Measurements from ENCODE around the gene MMAA. TPM values are rescaled to one million over a fixed set of nuclear protein-coding genes. Genes with fewer than 3 reads are reported as not detected.

Gene MMAA
- total and polyA plus RNA-seq, 4 donors: 6.5 to 14.0 (median 8.9) TPM

DNA sequence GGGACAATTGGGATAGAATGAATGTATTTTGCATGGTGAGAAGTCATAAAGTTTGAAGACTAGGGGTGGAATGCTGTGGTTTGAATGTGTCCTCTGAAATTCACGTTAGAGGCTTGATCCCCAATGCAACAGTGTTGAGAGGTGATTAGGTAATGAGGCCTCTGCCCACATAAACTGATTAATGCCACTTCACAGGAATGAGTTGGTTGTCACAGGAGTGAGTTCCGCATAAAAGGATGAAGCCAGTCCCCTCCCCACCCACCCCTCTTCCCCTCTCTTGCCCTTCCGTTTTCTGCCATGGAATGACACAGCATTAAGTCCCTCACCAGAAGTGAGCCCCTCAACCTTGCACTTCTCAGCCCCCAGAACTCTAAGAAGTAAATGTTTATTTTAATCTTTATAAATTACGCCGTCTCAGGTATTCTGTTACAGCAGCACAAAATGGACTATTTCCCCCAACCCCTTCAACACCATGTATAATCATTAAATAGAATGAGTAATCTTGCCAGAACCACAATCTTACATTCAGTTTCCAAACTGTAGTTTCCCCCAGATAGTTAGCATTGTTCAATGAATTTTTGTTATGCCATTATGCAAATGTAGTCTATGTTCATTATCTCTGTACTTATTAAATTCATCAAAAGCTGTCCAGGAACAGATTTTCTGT, 5.5 kb upstream of the MMAA start:
- no peak for ATAC-seq (ENCODE audit: insufficient read depth, low FRiP score)
- 43 to 57% methylated on average over 5 of the region's 5 CpGs for WGBS, 2 donors

DNA sequence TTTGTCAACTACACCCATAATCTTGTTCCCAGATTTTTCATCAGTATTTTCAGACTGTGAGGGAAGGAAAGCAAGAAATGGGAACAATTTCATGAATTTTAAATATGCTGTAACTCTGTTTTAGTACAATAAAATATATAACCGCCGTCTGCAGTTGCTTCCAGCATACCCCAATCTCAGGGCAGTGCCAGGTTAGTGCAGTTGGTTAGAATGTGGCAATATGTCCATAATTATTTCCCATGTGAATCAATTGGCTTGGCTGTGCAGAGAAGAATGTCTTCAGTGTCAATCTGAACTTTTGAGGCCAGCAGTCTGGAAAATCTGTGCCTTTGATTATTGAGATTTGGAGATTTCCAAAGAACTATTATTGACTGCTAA, 5.0 kb upstream of the MMAA start:
- Histone ChIP-seq H3K27me3 (ENCODE audit: control insufficient read depth in 3 of 3, insufficient read depth in 3 of 3, low read length in 2 of 3) (no peaks in the 10 kb centered on the region), H3K4me3 (no peak overlapping the region), H3K27ac (ENCODE audit: low read depth in 1 of 2, low read length in 1 of 2) (no peak overlapping the region), H3K9ac (ENCODE audit: insufficient read depth in 1 of 2, low read length in 2 of 2) (no peak overlapping the region), H3K36me3 (ENCODE audit: control insufficient read depth in 4 of 4, insufficient read depth in 4 of 4, low read length in 4 of 4) (no peaks in the 10 kb centered on the region), H3K4me1 (ENCODE audit: control insufficient read depth in 5 of 5, insufficient read depth in 5 of 5, low read length in 5 of 5) (peaks cover 0 to 6% (median 3%) of the 10 kb centered on the region in 5 donors), H3K9me3 (ENCODE audit: control insufficient read depth in 4 of 4, insufficient read depth in 3 of 4, low read length in 3 of 4) (peaks cover 0 to 2% (median 0%) of the 10 kb centered on the region in 4 donors)
- no peak for ATAC-seq (ENCODE audit: insufficient read depth, low FRiP score)
- DNase-seq: no peak
- WGBS, 2 donors: 73 to 80% methylated on average over 2 of the region's 2 CpGs
- TF ChIP-seq, protein P1, sequence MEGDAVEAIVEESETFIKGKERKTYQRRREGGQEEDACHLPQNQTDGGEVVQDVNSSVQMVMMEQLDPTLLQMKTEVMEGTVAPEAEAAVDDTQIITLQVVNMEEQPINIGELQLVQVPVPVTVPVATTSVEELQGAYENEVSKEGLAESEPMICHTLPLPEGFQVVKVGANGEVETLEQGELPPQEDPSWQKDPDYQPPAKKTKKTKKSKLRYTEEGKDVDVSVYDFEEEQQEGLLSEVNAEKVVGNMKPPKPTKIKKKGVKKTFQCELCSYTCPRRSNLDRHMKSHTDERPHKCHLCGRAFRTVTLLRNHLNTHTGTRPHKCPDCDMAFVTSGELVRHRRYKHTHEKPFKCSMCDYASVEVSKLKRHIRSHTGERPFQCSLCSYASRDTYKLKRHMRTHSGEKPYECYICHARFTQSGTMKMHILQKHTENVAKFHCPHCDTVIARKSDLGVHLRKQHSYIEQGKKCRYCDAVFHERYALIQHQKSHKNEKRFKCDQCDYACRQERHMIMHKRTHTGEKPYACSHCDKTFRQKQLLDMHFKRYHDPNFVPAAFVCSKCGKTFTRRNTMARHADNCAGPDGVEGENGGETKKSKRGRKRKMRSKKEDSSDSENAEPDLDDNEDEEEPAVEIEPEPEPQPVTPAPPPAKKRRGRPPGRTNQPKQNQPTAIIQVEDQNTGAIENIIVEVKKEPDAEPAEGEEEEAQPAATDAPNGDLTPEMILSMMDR (IDR thresholded peaks at IDR 0.05; ENCODE audit: control extremely low read depth, extremely low read depth): no peak

More for the DNA sequence above, 5.5 kb upstream of the MMAA start:
- Histone ChIP-seq H3K9ac (ENCODE audit: insufficient read depth in 1 of 2, low read length in 2 of 2) (no peak overlapping the region), H3K4me1 (ENCODE audit: control insufficient read depth in 5 of 5, insufficient read depth in 5 of 5, low read length in 5 of 5) (peaks cover 0 to 6% (median 3%) of the 10 kb centered on the region in 5 donors), H3K27ac (ENCODE audit: low read depth in 1 of 2, low read length in 1 of 2) (no peak overlapping the region), H3K4me3 (no peak overlapping the region), H3K36me3 (ENCODE audit: control insufficient read depth in 4 of 4, insufficient read depth in 4 of 4, low read length in 4 of 4) (no peaks in the 10 kb centered on the region), H3K9me3 (ENCODE audit: control insufficient read depth in 4 of 4, insufficient read depth in 3 of 4, low read length in 3 of 4) (peaks cover 0 to 2% (median 0%) of the 10 kb centered on the region in 4 donors), H3K27me3 (ENCODE audit: control insufficient read depth in 3 of 3, insufficient read depth in 3 of 3, low read length in 2 of 3) (no peaks in the 10 kb centered on the region)
- DNase-seq: no peak
- TF ChIP-seq, protein P1 (IDR thresholded peaks at IDR 0.05; ENCODE audit: control extremely low read depth, extremely low read depth): no peak

DNA sequence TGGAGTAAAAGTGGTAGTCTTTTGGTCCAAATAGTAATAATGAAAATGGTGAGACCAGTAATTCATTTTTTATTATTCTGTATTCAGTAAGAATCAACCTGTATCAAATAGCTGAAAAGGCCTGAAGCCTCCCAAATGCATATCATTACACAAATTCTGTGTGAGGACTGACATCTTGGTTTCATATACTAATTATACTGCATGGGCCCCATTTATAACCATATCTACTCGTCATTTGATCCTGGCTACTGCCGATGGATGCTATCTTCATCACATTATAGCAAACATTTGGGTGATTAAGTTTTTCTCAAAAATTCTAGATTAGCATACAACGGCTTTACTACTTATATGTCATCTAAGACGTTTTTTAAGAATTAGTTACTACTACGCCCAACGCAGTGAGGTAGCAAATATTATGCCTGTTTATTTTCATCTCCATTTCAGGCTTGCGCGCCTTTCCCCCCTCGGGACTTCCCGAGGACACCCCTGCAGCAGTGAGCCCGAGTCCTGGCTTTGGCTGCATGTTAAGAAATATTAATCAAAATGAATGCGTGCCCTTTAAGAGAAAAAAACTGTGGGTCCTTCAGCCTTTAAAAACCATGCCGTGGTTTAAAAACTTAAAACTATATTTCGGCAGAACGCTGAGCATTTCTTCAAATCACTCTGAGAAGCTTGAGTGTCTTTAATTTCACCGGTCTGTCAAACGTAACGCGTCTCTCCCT, 814 bp upstream of the MMAA start:
- peaks cover 0 to 18% (median 3%) of the 10 kb centered on the region in 5 donors for H3K4me1 ChIP-seq (ENCODE audit: control insufficient read depth in 5 of 5, insufficient read depth in 5 of 5, low read length in 5 of 5)
- no peaks in the 10 kb centered on the region for H3K27me3 ChIP-seq (ENCODE audit: control insufficient read depth in 3 of 3, insufficient read depth in 3 of 3, low read length in 2 of 3)
- peak overlapping the region; percentile 89 for H3K4me3 ChIP-seq
- no peaks in the 10 kb centered on the region for H3K36me3 ChIP-seq (ENCODE audit: control insufficient read depth in 4 of 4, insufficient read depth in 4 of 4, low read length in 4 of 4)
- peak overlapping the region; percentile 96 to 99 for H3K27ac ChIP-seq (ENCODE audit: low read depth in 1 of 2, low read length in 1 of 2)
- no peaks in the 10 kb centered on the region for H3K9me3 ChIP-seq (ENCODE audit: control insufficient read depth in 4 of 4, insufficient read depth in 3 of 4, low read length in 3 of 4)
- WGBS, 2 donors: 3 to 4% methylated on average over 19 of the region's 19 CpGs
- DNase-seq (peak in 2 of 3 donors; percentile 14 to 63), ATAC-seq (ENCODE audit: insufficient read depth, low FRiP score) (peak; percentile 6)
- TF ChIP-seq, protein P1 (IDR thresholded peaks at IDR 0.05; ENCODE audit: control extremely low read depth, extremely low read depth): no peak
- H3K9ac ChIP-seq (ENCODE audit: insufficient read depth in 1 of 2, low read length in 2 of 2): peak overlapping the region; percentile 88 to 90

Data from lung (tissue), 12 donors.